WI38 (cell line): ENCODE measurements around the gene NLRP1.

Experiments used
- H3K4me3 ChIP-seq: 2 replicates; pipeline ENCODE4 v1.5.1; 2011; ENCODE audit warnings: low read depth, mild to moderate bottlenecking, control low read depth, low read length
- TF ChIP-seq, protein P1 (sequence below): IDR thresholded peaks from 2 replicates; pipeline ENCODE4 v1.5.1; 2012; ENCODE audit warnings: low read depth, mild to moderate bottlenecking, control low read depth, low read length

The NLRP1 gene

GRCh38 chr17:5486206-5487124, 97.8 kb downstream of the NLRP1 start, which contains the start of gene MIS12:
MIS12 (plus strand) TSS chr17:5486566; CDS start chr17:5488863, 2,297 bp downstream.
- TF ChIP-seq, protein P1, sequence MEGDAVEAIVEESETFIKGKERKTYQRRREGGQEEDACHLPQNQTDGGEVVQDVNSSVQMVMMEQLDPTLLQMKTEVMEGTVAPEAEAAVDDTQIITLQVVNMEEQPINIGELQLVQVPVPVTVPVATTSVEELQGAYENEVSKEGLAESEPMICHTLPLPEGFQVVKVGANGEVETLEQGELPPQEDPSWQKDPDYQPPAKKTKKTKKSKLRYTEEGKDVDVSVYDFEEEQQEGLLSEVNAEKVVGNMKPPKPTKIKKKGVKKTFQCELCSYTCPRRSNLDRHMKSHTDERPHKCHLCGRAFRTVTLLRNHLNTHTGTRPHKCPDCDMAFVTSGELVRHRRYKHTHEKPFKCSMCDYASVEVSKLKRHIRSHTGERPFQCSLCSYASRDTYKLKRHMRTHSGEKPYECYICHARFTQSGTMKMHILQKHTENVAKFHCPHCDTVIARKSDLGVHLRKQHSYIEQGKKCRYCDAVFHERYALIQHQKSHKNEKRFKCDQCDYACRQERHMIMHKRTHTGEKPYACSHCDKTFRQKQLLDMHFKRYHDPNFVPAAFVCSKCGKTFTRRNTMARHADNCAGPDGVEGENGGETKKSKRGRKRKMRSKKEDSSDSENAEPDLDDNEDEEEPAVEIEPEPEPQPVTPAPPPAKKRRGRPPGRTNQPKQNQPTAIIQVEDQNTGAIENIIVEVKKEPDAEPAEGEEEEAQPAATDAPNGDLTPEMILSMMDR: no peak
- peak within 1 kb of the TSS; percentile 98 for H3K4me3 ChIP-seq

DNA sequence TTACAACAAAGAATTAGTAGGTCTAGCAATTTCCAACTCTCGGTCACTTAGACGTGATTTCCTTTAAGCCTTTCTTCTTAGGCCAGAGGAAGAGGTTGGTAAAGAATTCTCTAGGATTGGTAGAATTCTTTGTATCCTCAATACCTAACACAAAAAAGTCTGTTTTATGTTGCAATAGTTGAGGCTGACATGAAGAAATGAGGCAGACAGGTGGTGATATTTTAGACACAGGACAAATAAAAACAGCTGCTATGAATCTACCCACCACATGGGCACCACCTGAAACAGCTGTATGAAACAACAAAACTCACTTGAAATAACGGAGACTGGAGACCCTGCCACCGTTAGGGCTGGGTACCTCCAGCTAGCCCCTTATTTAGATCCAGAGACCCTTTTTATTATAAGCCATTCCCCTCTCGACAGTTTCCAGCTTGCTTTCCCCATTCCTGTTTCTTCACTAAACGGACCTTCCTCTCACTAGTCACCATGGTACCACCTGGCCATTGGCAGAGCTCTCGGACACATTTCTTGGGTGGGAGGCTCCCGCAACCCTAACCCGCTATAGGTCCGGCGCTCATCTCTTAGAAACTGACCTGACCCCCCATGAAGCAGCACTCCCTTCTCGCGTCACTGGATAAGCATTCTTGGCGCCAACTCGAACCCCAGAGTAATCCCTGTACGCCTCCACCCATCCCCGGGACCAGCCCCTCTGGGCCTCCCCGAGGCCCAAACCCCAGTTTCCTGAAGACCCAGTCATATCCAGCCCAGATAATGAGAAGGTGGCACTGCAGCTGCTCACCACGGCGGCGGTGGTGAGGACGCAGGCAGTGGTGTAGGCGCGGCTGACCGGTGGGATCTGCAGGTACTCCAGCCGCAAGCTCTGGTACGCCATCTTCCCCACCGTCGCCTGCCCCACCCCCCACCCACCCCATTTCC, 98.8 kb downstream of the NLRP1 start, which contains the start of gene DERL2:
DERL2 (minus strand) TSS at position 909 of the 936 bp plus-strand sequence; CDS start at position 892, 17 bp downstream.
- H3K4me3 ChIP-seq: peak within 1 kb of the TSS; percentile 98
- TF ChIP-seq, protein P1: no peak

DNA sequence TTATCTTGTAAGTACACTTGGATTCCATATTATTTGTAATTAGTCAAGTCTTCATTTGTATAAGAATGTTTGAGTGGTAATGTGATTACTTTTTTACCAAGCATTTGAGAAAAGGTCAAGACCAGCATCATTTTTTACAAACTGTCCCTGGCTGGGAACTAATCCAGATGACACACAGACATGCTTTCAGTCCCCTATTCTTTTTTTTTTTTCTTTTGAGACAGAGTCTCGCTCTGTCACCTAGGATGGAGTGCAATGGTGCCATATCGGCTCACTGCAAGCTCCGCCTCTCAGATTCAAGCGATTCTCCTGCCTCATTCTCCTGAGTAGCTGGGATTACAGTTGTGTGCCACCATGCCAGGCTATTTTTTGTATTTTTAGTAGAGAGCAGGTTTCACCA, 102.9 kb downstream of the NLRP1 start:
- TF ChIP-seq, protein P1: no peak
- H3K4me3 ChIP-seq: no peak overlapping the region

GRCh38 chr17:5480962-5481361, 103.3 kb downstream of the NLRP1 start:
- H3K4me3 ChIP-seq: no peak overlapping the region

DNA sequence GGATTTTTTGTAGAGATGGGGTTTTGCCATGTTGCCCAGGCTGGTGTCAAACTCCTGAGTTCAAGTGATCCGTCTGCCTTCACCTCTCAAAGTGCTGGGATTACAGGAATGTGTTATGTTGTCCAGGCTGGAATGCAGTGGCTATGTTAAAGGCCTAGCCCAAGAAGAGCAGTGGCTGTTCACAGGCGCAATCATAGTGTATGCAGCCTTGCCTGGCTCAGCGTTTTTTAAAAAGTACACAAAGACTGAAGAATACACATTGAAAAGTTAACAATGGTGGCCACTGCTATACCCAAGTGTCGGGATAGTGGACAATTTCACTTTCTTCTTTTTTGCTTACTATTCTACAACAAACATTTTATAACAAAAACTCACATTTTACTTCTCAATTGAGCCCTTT, 105.3 kb downstream of the NLRP1 start:
- no peak overlapping the region for H3K4me3 ChIP-seq
- TF ChIP-seq, protein P1: no peak

More at GRCh38 chr17:5480962-5481361, 103.3 kb downstream of the NLRP1 start:
- TF ChIP-seq, protein P1: no peak

DNA sequence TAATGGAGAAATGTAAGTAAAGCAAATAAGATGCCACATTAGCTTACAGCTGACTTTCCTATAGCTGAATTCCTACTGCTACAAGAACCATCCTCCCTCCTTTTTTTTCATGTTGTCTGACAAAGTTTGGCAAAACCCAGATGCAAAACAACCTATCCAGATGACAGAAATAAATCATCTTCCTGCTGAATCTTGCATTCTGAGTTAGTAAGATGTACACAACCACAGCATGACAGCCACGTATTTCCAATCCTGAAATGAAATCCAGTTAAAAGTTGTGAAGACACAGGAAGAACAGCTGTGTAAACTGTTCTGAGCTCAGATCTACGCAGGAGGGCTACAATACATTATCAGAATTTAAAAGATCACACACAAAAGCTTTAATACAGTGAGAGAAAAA, 110.4 kb downstream of the NLRP1 start:
- H3K4me3 ChIP-seq: no peak overlapping the region
- TF ChIP-seq, protein P1: no peak
